GM23338 (cell line): ENCODE data around the gene CUBN.

Experiments used
- CREB1 ChIP-seq: fragments of 250-450 bp; sonication (Bioruptor Pico); IDR thresholded peaks from 2 replicates; pipeline ENCODE4 v1.5.0; 2020; ENCODE audit warnings: low read depth, mild to moderate bottlenecking, moderate library complexity
- EZH2 ChIP-seq: fragments of 200-600 bp; sonication (generic); IDR thresholded peaks from one replicate; pipeline ENCODE4 v1.8.0; 2017; ENCODE audit warnings: antibody characterized with exemption, mild to moderate bottlenecking, low read depth; ENCODE audit not compliant: unreplicated experiment
- EZH2phosphoT487 ChIP-seq: fragments of 200-600 bp; sonication (generic); IDR thresholded peaks from one replicate; pipeline ENCODE4 v1.8.1; 2018; ENCODE audit warnings: antibody characterized with exemption; ENCODE audit not compliant: unreplicated experiment
- JUNB ChIP-seq: IDR thresholded peaks from one replicate; pipeline ENCODE4 v1.6.1; 2016; ENCODE audit warnings: antibody characterized with exemption; ENCODE audit not compliant: unreplicated experiment
- NANOG ChIP-seq: IDR thresholded peaks from 2 replicates; pipeline ENCODE4 v1.6.1; 2016; ENCODE audit warnings: antibody characterized with exemption, borderline replicate concordance
- POLR2AphosphoS5 ChIP-seq: IDR thresholded peaks from 2 replicates; pipeline ENCODE4 v1.6.1; 2016; ENCODE audit warnings: antibody characterized with exemption, low read depth
- STAT1 ChIP-seq: IDR thresholded peaks from one replicate; pipeline ENCODE4 v1.6.1; 2016; ENCODE audit warnings: antibody characterized with exemption; ENCODE audit not compliant: unreplicated experiment
- ZNF331 ChIP-seq: fragments of 250-450 bp; sonication (Bioruptor Pico); IDR thresholded peaks from 2 replicates; pipeline ENCODE4 v1.5.0; 2020; ENCODE audit warnings: low read depth, mild to moderate bottlenecking, moderate library complexity
- TF ChIP-seq, protein P1 (sequence below), 2 experiments: fragments of 200-600 bp in 1 of 2; sonication (generic) in 1 of 2; conservative IDR thresholded peaks; 2 replicates each; pipeline versions ENCODE4 v1.5.1 to v1.6.1; 2016 to 2017; ENCODE audit warnings: antibody characterized with exemption in 2 of 2, low read depth in 2 of 2, mild to moderate bottlenecking in 2 of 2, moderate library complexity in 1 of 2
- TF ChIP-seq, protein P2 (sequence below): IDR thresholded peaks from one replicate; pipeline ENCODE4 v1.6.1; 2018; ENCODE audit warnings: antibody characterized with exemption; ENCODE audit not compliant: unreplicated experiment
- TF ChIP-seq, protein P3 (sequence below): IDR thresholded peaks from 2 replicates; pipeline ENCODE4 v1.6.1; 2016; ENCODE audit warnings: antibody characterized with exemption
- TF ChIP-seq, protein P4 (sequence below): fragments of 250-450 bp; sonication (Bioruptor Pico); IDR thresholded peaks from 2 replicates; pipeline ENCODE4 v1.5.0; 2020; ENCODE audit warnings: mild to moderate bottlenecking, moderate library complexity

DNA sequence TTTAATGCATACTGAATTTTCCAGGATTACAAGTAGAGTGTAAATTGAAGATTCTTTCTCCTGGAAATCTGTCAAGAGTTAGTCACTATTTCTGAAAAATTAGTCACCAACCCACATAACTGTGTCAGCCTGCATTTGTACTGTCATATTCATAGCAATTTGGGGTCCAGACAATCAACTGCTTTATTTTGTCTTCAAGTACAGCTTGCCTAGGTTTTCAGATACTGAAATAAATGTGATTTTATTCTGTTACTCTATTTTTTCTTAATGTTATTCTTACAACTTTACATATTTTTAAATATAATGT, 55.1 kb downstream of the CUBN start:
- TF ChIP-seq, protein P1, sequence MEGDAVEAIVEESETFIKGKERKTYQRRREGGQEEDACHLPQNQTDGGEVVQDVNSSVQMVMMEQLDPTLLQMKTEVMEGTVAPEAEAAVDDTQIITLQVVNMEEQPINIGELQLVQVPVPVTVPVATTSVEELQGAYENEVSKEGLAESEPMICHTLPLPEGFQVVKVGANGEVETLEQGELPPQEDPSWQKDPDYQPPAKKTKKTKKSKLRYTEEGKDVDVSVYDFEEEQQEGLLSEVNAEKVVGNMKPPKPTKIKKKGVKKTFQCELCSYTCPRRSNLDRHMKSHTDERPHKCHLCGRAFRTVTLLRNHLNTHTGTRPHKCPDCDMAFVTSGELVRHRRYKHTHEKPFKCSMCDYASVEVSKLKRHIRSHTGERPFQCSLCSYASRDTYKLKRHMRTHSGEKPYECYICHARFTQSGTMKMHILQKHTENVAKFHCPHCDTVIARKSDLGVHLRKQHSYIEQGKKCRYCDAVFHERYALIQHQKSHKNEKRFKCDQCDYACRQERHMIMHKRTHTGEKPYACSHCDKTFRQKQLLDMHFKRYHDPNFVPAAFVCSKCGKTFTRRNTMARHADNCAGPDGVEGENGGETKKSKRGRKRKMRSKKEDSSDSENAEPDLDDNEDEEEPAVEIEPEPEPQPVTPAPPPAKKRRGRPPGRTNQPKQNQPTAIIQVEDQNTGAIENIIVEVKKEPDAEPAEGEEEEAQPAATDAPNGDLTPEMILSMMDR (conservative IDR thresholded peaks at IDR 0.05; ENCODE audit: low read depth in 2 of 2), result no peak
- TF ChIP-seq EZH2, result no peak
- TF ChIP-seq POLR2AphosphoS5, result no peak
- TF ChIP-seq, protein P2, sequence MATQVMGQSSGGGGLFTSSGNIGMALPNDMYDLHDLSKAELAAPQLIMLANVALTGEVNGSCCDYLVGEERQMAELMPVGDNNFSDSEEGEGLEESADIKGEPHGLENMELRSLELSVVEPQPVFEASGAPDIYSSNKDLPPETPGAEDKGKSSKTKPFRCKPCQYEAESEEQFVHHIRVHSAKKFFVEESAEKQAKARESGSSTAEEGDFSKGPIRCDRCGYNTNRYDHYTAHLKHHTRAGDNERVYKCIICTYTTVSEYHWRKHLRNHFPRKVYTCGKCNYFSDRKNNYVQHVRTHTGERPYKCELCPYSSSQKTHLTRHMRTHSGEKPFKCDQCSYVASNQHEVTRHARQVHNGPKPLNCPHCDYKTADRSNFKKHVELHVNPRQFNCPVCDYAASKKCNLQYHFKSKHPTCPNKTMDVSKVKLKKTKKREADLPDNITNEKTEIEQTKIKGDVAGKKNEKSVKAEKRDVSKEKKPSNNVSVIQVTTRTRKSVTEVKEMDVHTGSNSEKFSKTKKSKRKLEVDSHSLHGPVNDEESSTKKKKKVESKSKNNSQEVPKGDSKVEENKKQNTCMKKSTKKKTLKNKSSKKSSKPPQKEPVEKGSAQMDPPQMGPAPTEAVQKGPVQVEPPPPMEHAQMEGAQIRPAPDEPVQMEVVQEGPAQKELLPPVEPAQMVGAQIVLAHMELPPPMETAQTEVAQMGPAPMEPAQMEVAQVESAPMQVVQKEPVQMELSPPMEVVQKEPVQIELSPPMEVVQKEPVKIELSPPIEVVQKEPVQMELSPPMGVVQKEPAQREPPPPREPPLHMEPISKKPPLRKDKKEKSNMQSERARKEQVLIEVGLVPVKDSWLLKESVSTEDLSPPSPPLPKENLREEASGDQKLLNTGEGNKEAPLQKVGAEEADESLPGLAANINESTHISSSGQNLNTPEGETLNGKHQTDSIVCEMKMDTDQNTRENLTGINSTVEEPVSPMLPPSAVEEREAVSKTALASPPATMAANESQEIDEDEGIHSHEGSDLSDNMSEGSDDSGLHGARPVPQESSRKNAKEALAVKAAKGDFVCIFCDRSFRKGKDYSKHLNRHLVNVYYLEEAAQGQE, result no peak
- TF ChIP-seq CREB1 (CRISPR knock-in tag), result no peak
- TF ChIP-seq, protein P3, sequence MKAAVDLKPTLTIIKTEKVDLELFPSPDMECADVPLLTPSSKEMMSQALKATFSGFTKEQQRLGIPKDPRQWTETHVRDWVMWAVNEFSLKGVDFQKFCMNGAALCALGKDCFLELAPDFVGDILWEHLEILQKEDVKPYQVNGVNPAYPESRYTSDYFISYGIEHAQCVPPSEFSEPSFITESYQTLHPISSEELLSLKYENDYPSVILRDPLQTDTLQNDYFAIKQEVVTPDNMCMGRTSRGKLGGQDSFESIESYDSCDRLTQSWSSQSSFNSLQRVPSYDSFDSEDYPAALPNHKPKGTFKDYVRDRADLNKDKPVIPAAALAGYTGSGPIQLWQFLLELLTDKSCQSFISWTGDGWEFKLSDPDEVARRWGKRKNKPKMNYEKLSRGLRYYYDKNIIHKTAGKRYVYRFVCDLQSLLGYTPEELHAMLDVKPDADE, result no peak
- no peak for TF ChIP-seq EZH2phosphoT487
- TF ChIP-seq NANOG, result no peak
- no peak for TF ChIP-seq JUNB
- no peak for TF ChIP-seq STAT1
- no peak for TF ChIP-seq ZNF331
- TF ChIP-seq, protein P4, sequence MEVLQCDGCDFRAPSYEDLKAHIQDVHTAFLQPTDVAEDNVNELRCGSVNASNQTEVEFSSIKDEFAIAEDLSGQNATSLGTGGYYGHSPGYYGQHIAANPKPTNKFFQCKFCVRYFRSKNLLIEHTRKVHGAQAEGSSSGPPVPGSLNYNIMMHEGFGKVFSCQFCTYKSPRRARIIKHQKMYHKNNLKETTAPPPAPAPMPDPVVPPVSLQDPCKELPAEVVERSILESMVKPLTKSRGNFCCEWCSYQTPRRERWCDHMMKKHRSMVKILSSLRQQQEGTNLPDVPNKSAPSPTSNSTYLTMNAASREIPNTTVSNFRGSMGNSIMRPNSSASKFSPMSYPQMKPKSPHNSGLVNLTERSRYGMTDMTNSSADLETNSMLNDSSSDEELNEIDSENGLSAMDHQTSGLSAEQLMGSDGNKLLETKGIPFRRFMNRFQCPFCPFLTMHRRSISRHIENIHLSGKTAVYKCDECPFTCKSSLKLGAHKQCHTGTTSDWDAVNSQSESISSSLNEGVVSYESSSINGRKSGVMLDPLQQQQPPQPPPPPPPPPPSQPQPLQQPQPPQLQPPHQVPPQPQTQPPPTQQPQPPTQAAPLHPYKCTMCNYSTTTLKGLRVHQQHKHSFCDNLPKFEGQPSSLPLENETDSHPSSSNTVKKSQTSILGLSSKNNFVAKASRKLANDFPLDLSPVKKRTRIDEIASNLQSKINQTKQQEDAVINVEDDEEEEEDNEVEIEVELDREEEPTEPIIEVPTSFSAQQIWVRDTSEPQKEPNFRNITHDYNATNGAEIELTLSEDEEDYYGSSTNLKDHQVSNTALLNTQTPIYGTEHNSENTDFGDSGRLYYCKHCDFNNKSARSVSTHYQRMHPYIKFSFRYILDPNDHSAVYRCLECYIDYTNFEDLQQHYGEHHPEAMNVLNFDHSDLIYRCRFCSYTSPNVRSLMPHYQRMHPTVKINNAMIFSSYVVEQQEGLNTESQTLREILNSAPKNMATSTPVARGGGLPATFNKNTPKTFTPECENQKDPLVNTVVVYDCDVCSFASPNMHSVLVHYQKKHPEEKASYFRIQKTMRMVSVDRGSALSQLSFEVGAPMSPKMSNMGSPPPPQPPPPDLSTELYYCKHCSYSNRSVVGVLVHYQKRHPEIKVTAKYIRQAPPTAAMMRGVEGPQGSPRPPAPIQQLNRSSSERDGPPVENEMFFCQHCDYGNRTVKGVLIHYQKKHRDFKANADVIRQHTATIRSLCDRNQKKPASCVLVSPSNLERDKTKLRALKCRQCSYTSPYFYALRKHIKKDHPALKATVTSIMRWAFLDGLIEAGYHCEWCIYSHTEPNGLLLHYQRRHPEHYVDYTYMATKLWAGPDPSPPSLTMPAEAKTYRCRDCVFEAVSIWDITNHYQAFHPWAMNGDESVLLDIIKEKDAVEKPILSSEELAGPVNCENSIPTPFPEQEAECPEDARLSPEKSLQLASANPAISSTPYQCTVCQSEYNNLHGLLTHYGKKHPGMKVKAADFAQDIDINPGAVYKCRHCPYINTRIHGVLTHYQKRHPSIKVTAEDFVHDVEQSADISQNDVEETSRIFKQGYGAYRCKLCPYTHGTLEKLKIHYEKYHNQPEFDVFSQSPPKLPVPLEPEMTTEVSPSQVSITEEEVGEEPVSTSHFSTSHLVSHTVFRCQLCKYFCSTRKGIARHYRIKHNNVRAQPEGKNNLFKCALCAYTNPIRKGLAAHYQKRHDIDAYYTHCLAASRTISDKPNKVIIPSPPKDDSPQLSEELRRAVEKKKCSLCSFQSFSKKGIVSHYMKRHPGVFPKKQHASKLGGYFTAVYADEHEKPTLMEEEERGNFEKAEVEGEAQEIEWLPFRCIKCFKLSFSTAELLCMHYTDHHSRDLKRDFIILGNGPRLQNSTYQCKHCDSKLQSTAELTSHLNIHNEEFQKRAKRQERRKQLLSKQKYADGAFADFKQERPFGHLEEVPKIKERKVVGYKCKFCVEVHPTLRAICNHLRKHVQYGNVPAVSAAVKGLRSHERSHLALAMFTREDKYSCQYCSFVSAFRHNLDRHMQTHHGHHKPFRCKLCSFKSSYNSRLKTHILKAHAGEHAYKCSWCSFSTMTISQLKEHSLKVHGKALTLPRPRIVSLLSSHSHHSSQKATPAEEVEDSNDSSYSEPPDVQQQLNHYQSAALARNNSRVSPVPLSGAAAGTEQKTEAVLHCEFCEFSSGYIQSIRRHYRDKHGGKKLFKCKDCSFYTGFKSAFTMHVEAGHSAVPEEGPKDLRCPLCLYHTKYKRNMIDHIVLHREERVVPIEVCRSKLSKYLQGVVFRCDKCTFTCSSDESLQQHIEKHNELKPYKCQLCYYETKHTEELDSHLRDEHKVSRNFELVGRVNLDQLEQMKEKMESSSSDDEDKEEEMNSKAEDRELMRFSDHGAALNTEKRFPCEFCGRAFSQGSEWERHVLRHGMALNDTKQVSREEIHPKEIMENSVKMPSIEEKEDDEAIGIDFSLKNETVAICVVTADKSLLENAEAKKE, result no peak
